H1 (cell line): ENCODE measurements around the gene MED13. TPM values are rescaled to one million over a fixed set of nuclear protein-coding genes. Genes with fewer than 3 reads are reported as not detected.

ENCODE experiments used
- MAFK ChIP-seq: IDR thresholded peaks from 2 replicates; pipeline ENCODE4 v1.6.1; 2012; ENCODE audit warnings: low read depth, mild to moderate bottlenecking, improper control_type of control experiment, low read length
- polyA plus RNA-seq, 7 experiments: library from polyadenylated mRNA; depleted of rRNA in 3 of 7; stranded (reverse) in 5 of 7; unstranded in 2 of 7; fragments of >200 nt in 5 of 7; fragments of 200-250 nt in 2 of 7; gene quantifications; 1 replicate in 5 of 7; 2 replicates in 1 of 7; 4 replicates in 1 of 7; pipeline versions ENCODE4 v1.2.1 to v1.2.3, GENCODE V29; 2011 to 2013; ENCODE audit warnings: missing spikeins in 2 of 7, mixed read lengths in 2 of 7
- total RNA-seq: library from RNA; stranded (reverse); fragmentation: NEBNext Ultra II Directional; extraction: Animal tissue kit (Norgen Biotek cat#: 25700); gene quantifications from 2 replicates; pipeline ENCODE4 v1.2.1, GENCODE V29; 2021
- TF ChIP-seq, protein P1 (sequence below): IDR thresholded peaks from 2 replicates; pipeline ENCODE4 v1.6.1; 2012; ENCODE audit warnings: low read length, inconsistent platforms

MED13 gene
- total and polyA plus RNA-seq, 2 of the 8 experiments (the other 6 are each of a cell fraction or from before 2014, with no cell fraction given) = 11.3 to 44.8 TPM

DNA sequence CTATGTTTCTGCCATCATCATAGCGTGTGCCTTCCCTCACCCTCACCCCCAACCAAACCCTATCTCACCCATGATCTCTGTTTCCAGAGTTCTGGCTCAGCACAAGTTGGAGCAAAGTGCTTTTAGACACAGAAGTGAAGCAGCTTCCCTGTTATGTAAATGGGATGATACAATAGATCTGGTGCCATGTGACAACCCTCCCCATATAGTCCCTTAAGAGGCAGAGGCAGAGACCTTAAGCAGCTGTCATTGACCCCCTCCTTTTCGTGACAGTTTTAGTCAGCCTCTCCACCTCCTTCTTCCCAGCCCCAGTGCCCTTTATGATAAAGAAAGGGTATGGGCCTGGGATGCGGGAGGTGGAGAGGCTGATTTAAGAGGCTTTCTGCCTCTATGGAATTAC, 40.3 kb upstream of the MED13 start (continued):
- no peak for TF ChIP-seq MAFK
- TF ChIP-seq, protein P1, sequence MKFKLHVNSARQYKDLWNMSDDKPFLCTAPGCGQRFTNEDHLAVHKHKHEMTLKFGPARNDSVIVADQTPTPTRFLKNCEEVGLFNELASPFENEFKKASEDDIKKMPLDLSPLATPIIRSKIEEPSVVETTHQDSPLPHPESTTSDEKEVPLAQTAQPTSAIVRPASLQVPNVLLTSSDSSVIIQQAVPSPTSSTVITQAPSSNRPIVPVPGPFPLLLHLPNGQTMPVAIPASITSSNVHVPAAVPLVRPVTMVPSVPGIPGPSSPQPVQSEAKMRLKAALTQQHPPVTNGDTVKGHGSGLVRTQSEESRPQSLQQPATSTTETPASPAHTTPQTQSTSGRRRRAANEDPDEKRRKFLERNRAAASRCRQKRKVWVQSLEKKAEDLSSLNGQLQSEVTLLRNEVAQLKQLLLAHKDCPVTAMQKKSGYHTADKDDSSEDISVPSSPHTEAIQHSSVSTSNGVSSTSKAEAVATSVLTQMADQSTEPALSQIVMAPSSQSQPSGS = no peak
